Measurements from ENCODE around the gene PKP3. TPM values are rescaled to one million over a fixed set of nuclear protein-coding genes. Genes with fewer than 3 reads are reported as not detected.

The PKP3 gene
- total and polyA plus RNA-seq, 2 donors (not counting 1 experiment from before 2014, with no cell fraction given), result 0.78 TPM; not detected in 1

DNA sequence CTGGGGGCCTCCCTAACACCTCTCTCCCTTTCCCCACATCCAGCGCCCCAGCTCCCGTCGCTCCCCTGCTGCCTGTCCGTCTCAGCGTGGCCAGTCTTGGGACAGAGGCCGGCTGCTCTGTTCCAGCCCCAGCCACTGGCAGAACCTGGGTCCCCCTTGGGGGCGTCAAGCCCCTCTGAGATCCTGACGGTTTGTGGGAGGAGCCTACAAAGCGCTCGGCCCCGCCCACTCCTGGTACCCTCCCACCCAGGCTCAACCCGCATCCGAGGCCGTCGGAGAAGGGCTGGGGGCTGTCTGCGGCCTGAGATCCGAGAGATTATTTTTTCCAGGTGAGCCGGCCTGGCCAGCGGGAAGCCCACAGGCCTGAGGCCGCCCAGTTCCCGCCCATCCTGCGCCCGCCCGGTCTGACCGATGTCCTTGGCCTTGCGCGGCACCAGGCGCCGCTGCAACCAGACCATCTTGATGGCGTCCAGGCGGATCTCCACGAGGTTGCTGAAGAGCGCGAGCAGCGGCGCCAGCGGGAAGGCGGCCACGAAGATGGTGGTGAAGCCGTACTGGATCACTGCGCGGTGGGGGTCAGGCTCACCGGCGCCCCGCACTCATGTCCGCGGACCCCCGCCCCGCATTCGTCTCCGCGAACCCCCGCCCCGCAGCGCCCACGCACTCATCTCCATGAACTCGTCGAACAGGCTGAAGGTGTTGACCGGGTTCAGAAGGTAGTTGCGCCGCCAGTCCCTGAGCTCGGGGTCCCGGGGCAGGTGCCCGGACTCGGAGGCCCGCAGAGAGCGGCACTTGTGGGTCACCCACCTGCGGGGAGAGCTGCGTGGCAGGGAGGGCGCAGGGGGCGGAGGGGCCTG is 26.3 kb downstream of the PKP3 start:
- Mint-ChIP-seq H3K27ac (no peak overlapping the region), H3K4me3 (no peak overlapping the region), H3K4me1 (peaks cover 13% of the 10 kb centered on the region), H3K27me3 (no peaks in the 10 kb centered on the region), H3K9me3 (ENCODE audit: insufficient read depth) (no peaks in the 10 kb centered on the region)
- ChIA-PET CTCF (no interaction called here), POLR2A (no interaction called here)
- intact Hi-C loops (cut with micrococcal nuclease), result no loop called here
- Histone ChIP-seq H3K27ac (ENCODE audit: low read length in 2 of 2) (no peak overlapping the region), H3K9me3 (ENCODE audit: control extremely low read depth in 1 of 3, control insufficient read depth in 2 of 3, insufficient read depth in 1 of 3, low read length in 2 of 3) (peaks cover 0 to 6% (median 0%) of the 10 kb centered on the region in 3 donors), H3K4me1 (ENCODE audit: control insufficient read depth in 2 of 2, insufficient read depth in 2 of 2, low read length in 2 of 2) (peaks cover 12 to 15% of the 10 kb centered on the region in 2 donors), H3K27me3 (replicated peaks in 1 of 4; ENCODE audit: control extremely low read depth in 1 of 4, control insufficient read depth in 3 of 4, insufficient read depth in 4 of 4, low read length in 3 of 4) (no peaks in the 10 kb centered on the region), H3K4me3 (ENCODE audit: control extremely low read depth in 1 of 5, extremely low read depth in 1 of 5, insufficient read depth in 1 of 5, low read depth in 2 of 5, low read length in 4 of 5) (no peak overlapping the region), H2AFZ (ENCODE audit: insufficient read depth, low read depth, low read length, poor library complexity, severe bottlenecking) (no peak overlapping the region), H3K36me3 (replicated peaks in 1 of 2; ENCODE audit: control extremely low read depth in 1 of 2, control insufficient read depth in 1 of 2, extremely low read depth in 1 of 2, insufficient read depth in 2 of 2, low read length in 1 of 2) (no peaks in the 10 kb centered on the region), H4K20me1 (ENCODE audit: control insufficient read depth, insufficient read depth, low read length, poor library complexity, severe bottlenecking) (peaks cover 5% of the 10 kb centered on the region), H3K4me2 (replicated peaks; ENCODE audit: low read depth, low read length, poor library complexity, severe bottlenecking) (no peak overlapping the region), H3K9ac (ENCODE audit: low read length) (no peak overlapping the region), H3K79me2 (ENCODE audit: control insufficient read depth, insufficient read depth, low read length) (no peaks in the 10 kb centered on the region)
- ATAC-seq (ENCODE audit: low read depth) (no peak), DNase-seq (no peak)
- WGBS (ENCODE audit: insufficient coverage), result 90% methylated on average over 71 of the region's 71 CpGs
- TF ChIP-seq, protein P1, sequence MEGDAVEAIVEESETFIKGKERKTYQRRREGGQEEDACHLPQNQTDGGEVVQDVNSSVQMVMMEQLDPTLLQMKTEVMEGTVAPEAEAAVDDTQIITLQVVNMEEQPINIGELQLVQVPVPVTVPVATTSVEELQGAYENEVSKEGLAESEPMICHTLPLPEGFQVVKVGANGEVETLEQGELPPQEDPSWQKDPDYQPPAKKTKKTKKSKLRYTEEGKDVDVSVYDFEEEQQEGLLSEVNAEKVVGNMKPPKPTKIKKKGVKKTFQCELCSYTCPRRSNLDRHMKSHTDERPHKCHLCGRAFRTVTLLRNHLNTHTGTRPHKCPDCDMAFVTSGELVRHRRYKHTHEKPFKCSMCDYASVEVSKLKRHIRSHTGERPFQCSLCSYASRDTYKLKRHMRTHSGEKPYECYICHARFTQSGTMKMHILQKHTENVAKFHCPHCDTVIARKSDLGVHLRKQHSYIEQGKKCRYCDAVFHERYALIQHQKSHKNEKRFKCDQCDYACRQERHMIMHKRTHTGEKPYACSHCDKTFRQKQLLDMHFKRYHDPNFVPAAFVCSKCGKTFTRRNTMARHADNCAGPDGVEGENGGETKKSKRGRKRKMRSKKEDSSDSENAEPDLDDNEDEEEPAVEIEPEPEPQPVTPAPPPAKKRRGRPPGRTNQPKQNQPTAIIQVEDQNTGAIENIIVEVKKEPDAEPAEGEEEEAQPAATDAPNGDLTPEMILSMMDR (IDR thresholded peaks at IDR 0.05), result no peak
- TF ChIP-seq EZH2 (IDR thresholded peaks at IDR 0.05; ENCODE audit: borderline replicate concordance, insufficient read depth, low read depth, low read length, poor library complexity, severe bottlenecking), result no peak

DNA sequence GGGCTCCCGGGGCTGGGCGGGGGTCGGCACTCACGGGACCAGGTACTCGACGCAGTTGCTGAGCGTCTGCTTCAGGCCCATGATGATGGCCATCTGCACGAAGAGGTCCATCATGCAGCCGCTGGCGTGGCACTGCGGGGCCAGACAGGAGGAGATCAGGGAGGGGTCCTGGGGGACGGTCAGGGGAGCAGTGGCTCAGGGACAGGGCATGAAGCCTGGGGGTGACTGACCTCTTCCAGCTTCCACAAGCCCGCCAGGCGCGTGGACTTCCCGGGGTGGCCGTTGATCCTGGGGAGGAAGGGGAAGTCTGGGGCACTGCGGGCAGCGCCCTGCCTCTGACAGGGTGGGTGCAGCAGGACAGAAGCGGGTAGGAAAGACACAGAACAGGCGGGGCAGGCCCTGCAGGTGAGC is 26.9 kb downstream of the PKP3 start:
- ATAC-seq (ENCODE audit: low read depth), result no peak

More for the DNA sequence above, 26.9 kb downstream of the PKP3 start:
- peaks cover 3% of the 10 kb centered on the region for H4K20me1 ChIP-seq (ENCODE audit: control insufficient read depth, insufficient read depth, low read length, poor library complexity, severe bottlenecking)
- no peak overlapping the region for H3K27ac Mint-ChIP-seq
- no peaks in the 10 kb centered on the region for H3K27me3 Mint-ChIP-seq
- no peak overlapping the region for H3K4me2 ChIP-seq (replicated peaks; ENCODE audit: low read depth, low read length, poor library complexity, severe bottlenecking)
- H3K4me1 ChIP-seq (ENCODE audit: control insufficient read depth in 2 of 2, insufficient read depth in 2 of 2, low read length in 2 of 2), result peaks cover 5 to 8% of the 10 kb centered on the region in 2 donors
- H3K9me3 ChIP-seq (ENCODE audit: control extremely low read depth in 1 of 3, control insufficient read depth in 2 of 3, insufficient read depth in 1 of 3, low read length in 2 of 3), result peaks cover 0 to 9% (median 0%) of the 10 kb centered on the region in 3 donors
- H3K36me3 ChIP-seq (replicated peaks in 1 of 2; ENCODE audit: control extremely low read depth in 1 of 2, control insufficient read depth in 1 of 2, extremely low read depth in 1 of 2, insufficient read depth in 2 of 2, low read length in 1 of 2), result no peaks in the 10 kb centered on the region
- H3K4me3 ChIP-seq (ENCODE audit: control extremely low read depth in 1 of 5, extremely low read depth in 1 of 5, insufficient read depth in 1 of 5, low read depth in 2 of 5, low read length in 4 of 5), result no peak overlapping the region
- no peaks in the 10 kb centered on the region for H3K9me3 Mint-ChIP-seq (ENCODE audit: insufficient read depth)
- POLR2A ChIA-PET, result no interaction called here
- no peak overlapping the region for H2AFZ ChIP-seq (ENCODE audit: insufficient read depth, low read depth, low read length, poor library complexity, severe bottlenecking)
- H3K27me3 ChIP-seq (replicated peaks in 1 of 4; ENCODE audit: control extremely low read depth in 1 of 4, control insufficient read depth in 3 of 4, insufficient read depth in 4 of 4, low read length in 3 of 4), result no peaks in the 10 kb centered on the region
- intact Hi-C loops (cut with micrococcal nuclease), result no loop called here
- CTCF ChIA-PET, result no interaction called here
- no peak overlapping the region for H3K27ac ChIP-seq (ENCODE audit: low read length in 2 of 2)
- TF ChIP-seq, protein P1 (IDR thresholded peaks at IDR 0.05), result no peak
- no peak for TF ChIP-seq EZH2 (IDR thresholded peaks at IDR 0.05; ENCODE audit: borderline replicate concordance, insufficient read depth, low read depth, low read length, poor library complexity, severe bottlenecking)
- peaks cover 7% of the 10 kb centered on the region for H3K4me1 Mint-ChIP-seq
- 98% methylated on average over 18 of the region's 21 CpGs for WGBS (ENCODE audit: insufficient coverage)
- no peak overlapping the region for H3K4me3 Mint-ChIP-seq
- no peak for DNase-seq
- H3K79me2 ChIP-seq (ENCODE audit: control insufficient read depth, insufficient read depth, low read length), result no peaks in the 10 kb centered on the region
- no peak overlapping the region for H3K9ac ChIP-seq (ENCODE audit: low read length)
